ENCODE data around the gene CPNE4. TPM values are rescaled to one million over a fixed set of nuclear protein-coding genes. Genes with fewer than 3 reads are reported as not detected.

The CPNE4 gene
- total RNA-seq, 1 experiment from 2014 or later, result not detected

GRCh38 chr3:131789188-131789587, 245.6 kb downstream of the CPNE4 start:
- no peak for ATAC-seq
- no TSS peak for BruUV-seq (replicated peaks)
- ChIA-PET POLR2A (ENCODE audit: unreplicated experiment) (no interaction called here), CTCF (no interaction called here)
- Histone ChIP-seq H3K4me1 (ENCODE audit: insufficient read depth, low read length) (peaks cover 7% of the 10 kb centered on the region; the same call in 1 of the 2 replicates), H3K4me3 (ENCODE audit: low read length) (no peak overlapping the region), H3K9me2 (replicated peaks; ENCODE audit: low read length) (no peaks in the 10 kb centered on the region), H3K36me3 (ENCODE audit: low read depth, low read length) (no peaks in the 10 kb centered on the region), H2AFZ (ENCODE audit: low read length) (no peak overlapping the region), H4K20me1 (ENCODE audit: low read length) (no peaks in the 10 kb centered on the region), H3K9ac (ENCODE audit: low read length) (no peak overlapping the region), H3K27me3 (ENCODE audit: low read length) (no peaks in the 10 kb centered on the region), H3K27ac (ENCODE audit: low read length) (no peak overlapping the region), H3K4me2 (ENCODE audit: low read length) (no peak overlapping the region), H3K9me3 (ENCODE audit: low read length) (no peaks in the 10 kb centered on the region), H3F3A (ENCODE audit: low read length, unreplicated experiment) (no peaks in the 10 kb centered on the region), H3K79me2 (ENCODE audit: low read length) (no peaks in the 10 kb centered on the region)
- intact Hi-C loops (cut with micrococcal nuclease), result no loop called here
- no peak for DNase-seq
- TF ChIP-seq CTCF (conservative IDR thresholded peaks at IDR 0.05; ENCODE audit: low read depth, low read length) (no peak), EZH2 (IDR thresholded peaks at IDR 0.05; ENCODE audit: low read length, unreplicated experiment) (no peak), EZH2phosphoT487 (IDR thresholded peaks at IDR 0.05; ENCODE audit: borderline replicate concordance, low read length) (no peak)

DNA sequence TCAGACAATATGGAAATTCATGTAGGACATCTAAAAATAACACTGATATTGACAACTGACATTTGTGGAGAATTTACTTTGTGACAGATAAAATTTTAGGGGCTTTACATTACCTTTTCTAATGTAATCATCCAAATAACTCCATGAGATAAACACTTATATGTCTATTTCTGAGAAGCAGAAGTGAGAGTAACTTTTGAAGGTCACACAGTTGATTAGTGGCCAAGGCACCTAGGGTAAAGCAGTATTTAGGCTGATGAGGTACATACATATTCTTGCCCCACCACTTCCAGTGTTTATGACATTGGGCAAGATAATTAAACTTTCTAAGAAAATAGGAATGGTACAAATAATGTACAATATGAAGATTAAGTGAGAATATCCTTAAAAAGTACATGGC, 248.4 kb downstream of the CPNE4 start:
- Histone ChIP-seq H3K27ac (ENCODE audit: low read length) (no peak overlapping the region), H3K9ac (ENCODE audit: low read length) (no peak overlapping the region), H3K4me3 (ENCODE audit: low read length) (no peak overlapping the region), H3K9me3 (ENCODE audit: low read length) (no peaks in the 10 kb centered on the region), H4K20me1 (ENCODE audit: low read length) (no peaks in the 10 kb centered on the region), H3K36me3 (ENCODE audit: low read depth, low read length) (no peaks in the 10 kb centered on the region), H3F3A (ENCODE audit: low read length, unreplicated experiment) (no peaks in the 10 kb centered on the region), H3K9me2 (replicated peaks; ENCODE audit: low read length) (no peaks in the 10 kb centered on the region), H2AFZ (ENCODE audit: low read length) (no peak overlapping the region), H3K79me2 (ENCODE audit: low read length) (no peaks in the 10 kb centered on the region), H3K27me3 (ENCODE audit: low read length) (no peaks in the 10 kb centered on the region), H3K4me1 (ENCODE audit: insufficient read depth, low read length) (peaks cover 3% of the 10 kb centered on the region; the same call in 1 of the 2 replicates), H3K4me2 (ENCODE audit: low read length) (no peak overlapping the region)
- DNase-seq (no peak), ATAC-seq (no peak)
- ChIA-PET CTCF (no interaction called here), POLR2A (ENCODE audit: unreplicated experiment) (no interaction called here)
- no TSS peak for BruUV-seq (replicated peaks)
- TF ChIP-seq EZH2 (IDR thresholded peaks at IDR 0.05; ENCODE audit: low read length, unreplicated experiment) (no peak), CTCF (conservative IDR thresholded peaks at IDR 0.05; ENCODE audit: low read depth, low read length) (no peak), EZH2phosphoT487 (IDR thresholded peaks at IDR 0.05; ENCODE audit: borderline replicate concordance, low read length) (no peak)
- intact Hi-C loops (cut with micrococcal nuclease), result no loop called here

GRCh38 chr3:131782751-131783150, 252.1 kb downstream of the CPNE4 start:
- TF ChIP-seq EZH2phosphoT487 (IDR thresholded peaks at IDR 0.05; ENCODE audit: borderline replicate concordance, low read length), result no peak
- no peak for TF ChIP-seq EZH2 (IDR thresholded peaks at IDR 0.05; ENCODE audit: low read length, unreplicated experiment)
- no peak for TF ChIP-seq CTCF (conservative IDR thresholded peaks at IDR 0.05; ENCODE audit: low read depth, low read length)
- H3K36me3 ChIP-seq (ENCODE audit: low read depth, low read length), result no peaks in the 10 kb centered on the region
- no peak overlapping the region for H2AFZ ChIP-seq (ENCODE audit: low read length)
- BruUV-seq (replicated peaks), result no TSS peak
- no peak for DNase-seq
- ChIA-PET POLR2A (ENCODE audit: unreplicated experiment) (no interaction called here), CTCF (no interaction called here)
- H3K9me3 ChIP-seq (ENCODE audit: low read length), result no peaks in the 10 kb centered on the region
- no peaks in the 10 kb centered on the region for H3K79me2 ChIP-seq (ENCODE audit: low read length)
- no peaks in the 10 kb centered on the region for H3F3A ChIP-seq (ENCODE audit: low read length, unreplicated experiment)
- no peaks in the 10 kb centered on the region for H3K27me3 ChIP-seq (ENCODE audit: low read length)
- no peaks in the 10 kb centered on the region for H3K9me2 ChIP-seq (replicated peaks; ENCODE audit: low read length)
- no peaks in the 10 kb centered on the region for H3K4me1 ChIP-seq (ENCODE audit: insufficient read depth, low read length)
- no peak overlapping the region for H3K9ac ChIP-seq (ENCODE audit: low read length)
- no peaks in the 10 kb centered on the region for H4K20me1 ChIP-seq (ENCODE audit: low read length)
- intact Hi-C loops (cut with micrococcal nuclease), result no loop called here
- ATAC-seq, result no peak
- no peak overlapping the region for H3K4me3 ChIP-seq (ENCODE audit: low read length)
- no peak overlapping the region for H3K27ac ChIP-seq (ENCODE audit: low read length)
- H3K4me2 ChIP-seq (ENCODE audit: low read length), result no peak overlapping the region
